ENCODE results near the gene DNM3. TPM values are rescaled to one million over a fixed set of nuclear protein-coding genes. Genes with fewer than 3 reads are reported as not detected.

Gene DNM3
- total RNA-seq, result 1 to 10 TPM; 1.6 to 1.8 TPM
- polyA plus RNA-seq (2013, experiment 1 of 2), result 1.0 TPM
- 1.8 TPM for polyA plus RNA-seq (2013, experiment 2 of 2)
- total RNA-seq, result 0.74 to 12.5 (median 3.3) reads per million in 172 experiments

DNA sequence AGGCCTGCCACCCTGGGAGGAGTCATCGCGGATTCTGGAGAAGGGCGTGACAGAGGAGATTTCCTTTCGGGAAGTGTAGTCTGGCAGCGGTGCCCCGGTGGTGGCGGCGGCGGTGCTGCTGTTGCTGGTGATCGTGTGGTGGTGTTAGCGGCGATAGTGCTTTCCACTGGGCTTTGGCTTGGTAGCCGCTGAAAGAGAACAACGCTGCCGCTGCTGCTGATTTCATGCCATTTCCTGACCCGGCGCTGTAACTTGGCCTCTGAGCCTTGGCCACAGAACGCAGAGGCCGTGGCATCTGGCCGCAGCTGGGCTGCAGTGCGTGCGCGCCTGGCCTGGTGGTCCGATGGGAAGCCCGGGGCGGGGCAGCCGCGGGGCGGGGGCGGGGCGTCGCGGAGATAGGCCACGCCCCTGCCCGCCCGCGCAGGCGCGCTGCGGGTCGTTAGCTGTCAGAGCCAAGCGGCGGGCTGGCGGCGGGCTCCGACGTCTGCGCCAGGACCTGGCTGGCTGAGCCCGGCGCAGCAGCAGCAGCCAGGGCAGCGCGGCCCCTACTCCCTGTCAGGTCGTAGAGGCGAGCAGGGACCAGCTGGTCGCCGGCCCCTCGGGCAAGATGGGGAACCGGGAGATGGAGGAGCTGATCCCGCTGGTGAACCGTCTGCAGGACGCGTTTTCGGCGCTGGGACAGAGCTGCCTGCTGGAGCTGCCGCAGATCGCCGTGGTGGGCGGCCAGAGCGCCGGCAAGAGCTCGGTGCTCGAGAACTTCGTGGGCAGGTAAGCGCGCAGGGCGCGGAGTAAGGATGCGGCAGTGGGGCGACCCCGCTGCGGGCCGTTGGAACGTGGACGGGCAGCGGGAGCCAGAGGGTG lies at the start of gene DNM3:
Gene DNM3, plus strand, starts transcription at position 449 of the 861 bp plus-strand sequence. Its CDS starts 159 bp downstream, at position 608.
- peak within 1 kb of the TSS; percentile 80 for H3K4me3 ChIP-seq (ENCODE audit: low read length)
- H3K9me3 ChIP-seq (ENCODE audit: control insufficient read depth in 1 of 2, insufficient read depth in 1 of 2, low read length in 2 of 2), result no peaks in the 10 kb centered on the region
- TF ChIP-seq, protein P1, sequence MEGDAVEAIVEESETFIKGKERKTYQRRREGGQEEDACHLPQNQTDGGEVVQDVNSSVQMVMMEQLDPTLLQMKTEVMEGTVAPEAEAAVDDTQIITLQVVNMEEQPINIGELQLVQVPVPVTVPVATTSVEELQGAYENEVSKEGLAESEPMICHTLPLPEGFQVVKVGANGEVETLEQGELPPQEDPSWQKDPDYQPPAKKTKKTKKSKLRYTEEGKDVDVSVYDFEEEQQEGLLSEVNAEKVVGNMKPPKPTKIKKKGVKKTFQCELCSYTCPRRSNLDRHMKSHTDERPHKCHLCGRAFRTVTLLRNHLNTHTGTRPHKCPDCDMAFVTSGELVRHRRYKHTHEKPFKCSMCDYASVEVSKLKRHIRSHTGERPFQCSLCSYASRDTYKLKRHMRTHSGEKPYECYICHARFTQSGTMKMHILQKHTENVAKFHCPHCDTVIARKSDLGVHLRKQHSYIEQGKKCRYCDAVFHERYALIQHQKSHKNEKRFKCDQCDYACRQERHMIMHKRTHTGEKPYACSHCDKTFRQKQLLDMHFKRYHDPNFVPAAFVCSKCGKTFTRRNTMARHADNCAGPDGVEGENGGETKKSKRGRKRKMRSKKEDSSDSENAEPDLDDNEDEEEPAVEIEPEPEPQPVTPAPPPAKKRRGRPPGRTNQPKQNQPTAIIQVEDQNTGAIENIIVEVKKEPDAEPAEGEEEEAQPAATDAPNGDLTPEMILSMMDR (IDR thresholded peaks at IDR 0.05), result no peak
- ATAC-seq (ENCODE audit: poor library complexity), result peak; percentile 94
- H3K9me3 Mint-ChIP-seq, result no peaks in the 10 kb centered on the region
- peaks cover 5% of the 10 kb centered on the region for H3K27me3 Mint-ChIP-seq
- CTCF ChIA-PET, result interaction anchor here (0.8 kb wide), 1 partner anchor 41 kb away, joined by 3 read pairs; no protein-coding TSS in a partner anchor
- peak; percentile 54 to 90 (median 75) for DNase-seq
- H3K36me3 Mint-ChIP-seq (ENCODE audit: low read depth), result peaks cover 4% of the 10 kb centered on the region
- peak within 1 kb of the TSS; percentile 69 for H3K27ac Mint-ChIP-seq
- peaks cover 18% of the 10 kb centered on the region for H3K4me1 Mint-ChIP-seq (ENCODE audit: low read depth)
- peak within 1 kb of the TSS; percentile 94 for H3K4me3 Mint-ChIP-seq
- peaks cover 17% of the 10 kb centered on the region for H3K4me1 ChIP-seq (ENCODE audit: insufficient read depth, low read length)
- H3K27me3 ChIP-seq (ENCODE audit: control insufficient read depth in 1 of 2, insufficient read depth in 2 of 2, low read length in 2 of 2), result peaks cover 4 to 10% of the 10 kb centered on the region in 2 experiments
- intact Hi-C loops (cut with DNase I, micrococcal nuclease), result loop anchor here (1.0 to 10.0 kb wide), 10 partner anchors 60 to 1764 kb away; partner anchors contain the start of genes METTL13 (in 2 of the 2), GORAB (in 1 of the 2), PIGC (in 1 of the 2) and PRRC2C (in 1 of the 2)
- H3K36me3 ChIP-seq (ENCODE audit: insufficient read depth, low read length), result no peaks in the 10 kb centered on the region
- no peak within 1 kb of the TSS for H3K27ac ChIP-seq (ENCODE audit: low read depth in 1 of 2, low read length in 2 of 2)
- POLR2A ChIA-PET, result interaction anchor here (0.6 to 2.2 kb wide), 13 partner anchors 11 to 691 kb away, joined by 3 to 14 read pairs (median 5); partner anchors contain the start of genes FMO4, METTL13, PRRC2C and SUCO

DNA sequence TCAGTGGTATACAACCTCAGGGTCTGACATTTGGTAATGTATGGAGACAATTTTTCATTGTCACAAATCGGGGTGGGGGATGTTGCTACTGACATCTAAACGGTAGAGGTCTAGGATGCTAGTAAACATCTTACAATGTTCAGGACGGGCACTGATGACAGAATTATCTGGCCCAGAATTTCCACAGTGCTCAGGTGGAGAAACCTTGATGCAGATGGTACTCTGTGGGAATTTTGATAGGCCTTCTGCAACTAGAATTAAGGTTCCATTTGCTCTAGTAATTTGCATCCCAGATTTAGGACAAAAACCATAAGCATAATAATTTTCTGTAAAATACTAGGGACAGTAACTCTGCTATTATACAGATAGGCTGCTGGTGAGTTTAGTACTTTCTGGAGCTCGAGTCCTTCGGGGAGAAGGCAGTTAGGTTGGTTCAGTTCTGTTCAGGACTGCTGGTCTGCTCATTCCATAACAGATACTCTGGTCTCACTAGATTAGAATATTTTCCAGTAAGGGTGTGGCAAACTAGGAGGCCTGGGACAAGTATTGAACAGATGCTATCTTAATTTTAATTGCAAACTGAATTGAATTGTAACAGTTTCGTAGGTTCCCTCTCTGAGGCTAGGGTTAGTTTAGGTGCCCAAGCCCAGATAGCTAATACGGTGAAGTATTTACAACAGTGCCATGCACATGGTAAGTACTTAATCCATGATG lies 48.5 kb upstream of the DNM3 start:
- no peak overlapping the region for H3K27ac ChIP-seq (ENCODE audit: low read depth in 1 of 2, low read length in 2 of 2)
- Mint-ChIP-seq H3K36me3 (ENCODE audit: low read depth) (peaks cover 99% of the 10 kb centered on the region), H3K27ac (no peak overlapping the region), H3K4me3 (no peak overlapping the region), H3K4me1 (ENCODE audit: low read depth) (peaks cover 21% of the 10 kb centered on the region), H3K27me3 (no peaks in the 10 kb centered on the region), H3K9me3 (no peaks in the 10 kb centered on the region)
- DNase-seq (no peak), ATAC-seq (ENCODE audit: poor library complexity) (no peak)
- no peaks in the 10 kb centered on the region for H3K27me3 ChIP-seq (ENCODE audit: control insufficient read depth in 1 of 2, insufficient read depth in 2 of 2, low read length in 2 of 2)
- H3K36me3 ChIP-seq (ENCODE audit: insufficient read depth, low read length), result peaks cover 98% of the 10 kb centered on the region
- TF ChIP-seq, protein P1 (IDR thresholded peaks at IDR 0.05), result no peak
- H3K9me3 ChIP-seq (ENCODE audit: control insufficient read depth in 1 of 2, insufficient read depth in 1 of 2, low read length in 2 of 2), result no peaks in the 10 kb centered on the region
- H3K4me1 ChIP-seq (ENCODE audit: insufficient read depth, low read length), result no peaks in the 10 kb centered on the region
- intact Hi-C loops (cut with DNase I, micrococcal nuclease), result no loop called here
- CTCF ChIA-PET, result no interaction called here
- POLR2A ChIA-PET, result no interaction called here
- no peak overlapping the region for H3K4me3 ChIP-seq (ENCODE audit: low read length)

DNA sequence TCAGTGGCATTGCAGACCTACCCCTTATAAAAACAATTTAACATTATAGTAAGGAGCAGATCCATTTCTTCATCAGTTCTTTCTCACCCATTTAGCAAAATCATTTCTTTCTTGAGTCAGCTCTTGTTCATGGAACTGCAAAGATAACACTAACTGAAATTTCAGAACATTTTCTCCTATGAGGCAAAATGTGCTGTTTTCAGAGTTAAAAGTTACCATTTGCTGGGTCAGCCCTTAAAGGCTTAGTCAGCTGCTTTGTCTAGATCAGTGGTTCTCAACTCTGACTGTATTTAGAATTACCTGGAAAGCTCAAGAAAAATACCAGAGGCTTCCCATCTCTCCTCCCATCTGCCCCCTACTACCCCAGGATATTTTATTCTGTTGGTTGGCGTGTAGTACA lies 47.7 kb upstream of the DNM3 start:
- TF ChIP-seq, protein P1 (IDR thresholded peaks at IDR 0.05), result no peak
- ATAC-seq (ENCODE audit: poor library complexity) (no peak), DNase-seq (no peak)
- no peaks in the 10 kb centered on the region for H3K27me3 Mint-ChIP-seq
- no peak overlapping the region for H3K4me3 Mint-ChIP-seq
- peaks cover 98% of the 10 kb centered on the region for H3K36me3 Mint-ChIP-seq (ENCODE audit: low read depth)
- peaks cover 96% of the 10 kb centered on the region for H3K36me3 ChIP-seq (ENCODE audit: insufficient read depth, low read length)
- intact Hi-C loops (cut with DNase I, micrococcal nuclease), result no loop called here
- CTCF ChIA-PET, result interaction anchor here (0.8 kb wide), 1 partner anchor 12 kb away, joined by 3 read pairs; the partner anchor contains the start of gene METTL13
- POLR2A ChIA-PET, result no interaction called here
- H3K4me1 Mint-ChIP-seq (ENCODE audit: low read depth), result peaks cover 18% of the 10 kb centered on the region
- no peak overlapping the region for H3K4me3 ChIP-seq (ENCODE audit: low read length)
- H3K27ac ChIP-seq (ENCODE audit: low read depth in 1 of 2, low read length in 2 of 2), result no peak overlapping the region
- no peaks in the 10 kb centered on the region for H3K4me1 ChIP-seq (ENCODE audit: insufficient read depth, low read length)
- no peaks in the 10 kb centered on the region for H3K9me3 Mint-ChIP-seq
- H3K27ac Mint-ChIP-seq, result no peak overlapping the region
- H3K27me3 ChIP-seq (ENCODE audit: control insufficient read depth in 1 of 2, insufficient read depth in 2 of 2, low read length in 2 of 2), result no peaks in the 10 kb centered on the region
- no peaks in the 10 kb centered on the region for H3K9me3 ChIP-seq (ENCODE audit: control insufficient read depth in 1 of 2, insufficient read depth in 1 of 2, low read length in 2 of 2)

Data from CD4-positive, alpha-beta T cell (primary cell).